Natural killer cell (primary cell): Measurements from ENCODE around the gene CADM2. TPM values are rescaled to one million over a fixed set of nuclear protein-coding genes. Genes with fewer than 3 reads are reported as not detected.

ENCODE experiments used
- ATAC-seq, 3 donors: fragments of 150-1000 bp in 2 of 3; fragments of 200-7000 bp in 1 of 3; cut with Tn5 transposase; 1 replicate in 1 of 3; 2 replicates in 2 of 3; pipeline ENCODE4 v1.10.0; 2021; ENCODE audit warnings: mild to moderate bottlenecking in 2 of 3, moderate library complexity in 2 of 3
- DNase-seq, 2 donors: peaks; one replicate each; pipeline versions ENCODE4 v3.0.0 to v3.0.0-alpha.2; 2013 to 2021; ENCODE audit warnings: mixed read lengths in 1 of 2
- H3K27ac ChIP-seq: one replicate; pipeline ENCODE4 v1.5.1; 2013; ENCODE audit warnings: mild to moderate bottlenecking, low read length
- H3K27me3 ChIP-seq: one replicate; pipeline ENCODE4 v1.6.1; 2013; ENCODE audit warnings: low read length; ENCODE audit not compliant: control insufficient read depth, insufficient read depth
- H3K36me3 ChIP-seq: one replicate; pipeline ENCODE4 v1.6.1; 2013; ENCODE audit warnings: low read length; ENCODE audit not compliant: control insufficient read depth, insufficient read depth
- H3K4me1 ChIP-seq: one replicate; pipeline ENCODE4 v1.6.1; 2013; ENCODE audit warnings: low read length; ENCODE audit not compliant: control insufficient read depth, insufficient read depth
- H3K4me3 ChIP-seq: one replicate; pipeline ENCODE4 v1.5.1; 2013; ENCODE audit warnings: low read length
- H3K9me3 ChIP-seq: one replicate; pipeline ENCODE4 v1.6.1; 2013; ENCODE audit warnings: low read length; ENCODE audit not compliant: control insufficient read depth, insufficient read depth
- H3K27ac Mint-ChIP-seq, 2 donors: one replicate each; pipeline ENCODE4 v1.8.0; 2022; ENCODE audit warnings: mild to moderate bottlenecking in 2 of 2, mixed read lengths in 2 of 2, moderate library complexity in 1 of 2
- H3K27me3 Mint-ChIP-seq, 2 donors: one replicate each; pipeline ENCODE4 v1.8.0; 2022; ENCODE audit warnings: low read depth in 2 of 2, mixed read lengths in 2 of 2
- H3K36me3 Mint-ChIP-seq: one replicate; pipeline ENCODE4 v1.8.0; 2022; ENCODE audit warnings: mixed read lengths
- H3K4me1 Mint-ChIP-seq, 2 donors: one replicate each; pipeline ENCODE4 v1.8.0; 2022; ENCODE audit warnings: mixed read lengths in 2 of 2
- H3K4me3 Mint-ChIP-seq: one replicate; pipeline ENCODE4 v1.8.0; 2022; ENCODE audit warnings: mild to moderate bottlenecking, moderate library complexity, mixed read lengths
- H3K9me3 Mint-ChIP-seq, 2 donors: one replicate each; pipeline ENCODE4 v1.8.0; 2022; ENCODE audit warnings: mixed read lengths in 2 of 2
- WGBS: methylation state at CpG from one replicate; pipeline ENCODE4 v1.1.7; 2013; ENCODE audit warnings: missing lambda C conversion rate; ENCODE audit not compliant: insufficient coverage; 5-methylcytosine and 5-hydroxymethylcytosine counted together
- intact Hi-C: fragments of 100-400 bp; cut with micrococcal nuclease; formaldehyde crosslinking; loops from one replicate; pipeline ENCODE4 v1.14.2; 2022
- total RNA-seq, 4 donors: library from RNA; stranded (reverse); fragments of 120-200 nt in 1 of 4; gene quantifications; one replicate each; pipeline versions ENCODE4 v1.2.3 to v1.2.4, GENCODE V29; 2013 to 2022
- TF ChIP-seq, protein P1 (sequence below): fragments of 200-600 bp; IDR thresholded peaks from one replicate; pipeline ENCODE4 v1.8.0; 2022; ENCODE audit warnings: antibody characterized with exemption

The CADM2 gene
- total RNA-seq, 3 donors from 2014 or later (not counting 1 experiment from before 2014, with no cell fraction given) = 0.07 TPM; not detected in 2

DNA sequence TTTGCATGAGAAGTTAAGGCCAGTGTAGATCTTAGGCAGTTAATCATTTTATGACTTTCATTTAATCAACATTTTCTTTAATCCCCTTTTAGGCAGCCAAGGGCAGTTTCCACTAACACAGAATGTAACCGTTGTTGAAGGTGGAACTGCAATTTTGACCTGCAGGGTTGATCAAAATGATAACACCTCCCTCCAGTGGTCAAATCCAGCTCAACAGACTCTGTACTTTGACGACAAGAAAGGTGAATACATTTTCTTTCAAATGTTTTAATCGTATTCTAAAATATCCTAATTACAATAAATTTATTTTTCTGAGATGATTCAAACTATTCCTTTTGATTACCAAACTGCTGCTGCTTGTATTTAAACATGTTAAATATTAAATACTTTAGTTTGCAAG, 843.2 kb downstream of the CADM2 start:
- Mint-ChIP-seq H3K36me3 (no peaks in the 10 kb centered on the region), H3K9me3 (peaks cover 9 to 14% of the 10 kb centered on the region in 2 donors), H3K4me1 (no peaks in the 10 kb centered on the region), H3K27me3 (no peaks in the 10 kb centered on the region), H3K4me3 (no peak overlapping the region), H3K27ac (no peak overlapping the region)
- Histone ChIP-seq H3K27me3 (no peaks in the 10 kb centered on the region), H3K27ac (no peak overlapping the region), H3K9me3 (peaks cover 15% of the 10 kb centered on the region), H3K4me3 (no peak overlapping the region), H3K36me3 (no peaks in the 10 kb centered on the region), H3K4me1 (no peaks in the 10 kb centered on the region)
- TF ChIP-seq, protein P1, sequence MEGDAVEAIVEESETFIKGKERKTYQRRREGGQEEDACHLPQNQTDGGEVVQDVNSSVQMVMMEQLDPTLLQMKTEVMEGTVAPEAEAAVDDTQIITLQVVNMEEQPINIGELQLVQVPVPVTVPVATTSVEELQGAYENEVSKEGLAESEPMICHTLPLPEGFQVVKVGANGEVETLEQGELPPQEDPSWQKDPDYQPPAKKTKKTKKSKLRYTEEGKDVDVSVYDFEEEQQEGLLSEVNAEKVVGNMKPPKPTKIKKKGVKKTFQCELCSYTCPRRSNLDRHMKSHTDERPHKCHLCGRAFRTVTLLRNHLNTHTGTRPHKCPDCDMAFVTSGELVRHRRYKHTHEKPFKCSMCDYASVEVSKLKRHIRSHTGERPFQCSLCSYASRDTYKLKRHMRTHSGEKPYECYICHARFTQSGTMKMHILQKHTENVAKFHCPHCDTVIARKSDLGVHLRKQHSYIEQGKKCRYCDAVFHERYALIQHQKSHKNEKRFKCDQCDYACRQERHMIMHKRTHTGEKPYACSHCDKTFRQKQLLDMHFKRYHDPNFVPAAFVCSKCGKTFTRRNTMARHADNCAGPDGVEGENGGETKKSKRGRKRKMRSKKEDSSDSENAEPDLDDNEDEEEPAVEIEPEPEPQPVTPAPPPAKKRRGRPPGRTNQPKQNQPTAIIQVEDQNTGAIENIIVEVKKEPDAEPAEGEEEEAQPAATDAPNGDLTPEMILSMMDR = no peak
- 0% methylated on average over 2 of the region's 3 CpGs for WGBS
- ATAC-seq (no peak), DNase-seq (no peak)
- intact Hi-C loops = no loop called here

GRCh38 chr3:85808755-85809154, 850.0 kb downstream of the CADM2 start:
- H3K27ac Mint-ChIP-seq = no peak overlapping the region
- H3K4me3 Mint-ChIP-seq = no peak overlapping the region
- 86% methylated on average over 1 of the region's 1 CpG for WGBS
- H3K36me3 Mint-ChIP-seq = no peaks in the 10 kb centered on the region
- H3K27ac ChIP-seq = no peak overlapping the region
- ATAC-seq (no peak), DNase-seq (no peak)
- H3K9me3 ChIP-seq = peaks cover 4% of the 10 kb centered on the region
- peaks cover 5 to 18% of the 10 kb centered on the region in 2 donors for H3K9me3 Mint-ChIP-seq
- H3K36me3 ChIP-seq = no peaks in the 10 kb centered on the region
- no peaks in the 10 kb centered on the region for H3K4me1 ChIP-seq
- intact Hi-C loops = no loop called here
- no peak overlapping the region for H3K4me3 ChIP-seq
- no peaks in the 10 kb centered on the region for H3K27me3 ChIP-seq
- TF ChIP-seq, protein P1 = no peak
- H3K4me1 Mint-ChIP-seq = no peaks in the 10 kb centered on the region
- H3K27me3 Mint-ChIP-seq = no peaks in the 10 kb centered on the region

DNA sequence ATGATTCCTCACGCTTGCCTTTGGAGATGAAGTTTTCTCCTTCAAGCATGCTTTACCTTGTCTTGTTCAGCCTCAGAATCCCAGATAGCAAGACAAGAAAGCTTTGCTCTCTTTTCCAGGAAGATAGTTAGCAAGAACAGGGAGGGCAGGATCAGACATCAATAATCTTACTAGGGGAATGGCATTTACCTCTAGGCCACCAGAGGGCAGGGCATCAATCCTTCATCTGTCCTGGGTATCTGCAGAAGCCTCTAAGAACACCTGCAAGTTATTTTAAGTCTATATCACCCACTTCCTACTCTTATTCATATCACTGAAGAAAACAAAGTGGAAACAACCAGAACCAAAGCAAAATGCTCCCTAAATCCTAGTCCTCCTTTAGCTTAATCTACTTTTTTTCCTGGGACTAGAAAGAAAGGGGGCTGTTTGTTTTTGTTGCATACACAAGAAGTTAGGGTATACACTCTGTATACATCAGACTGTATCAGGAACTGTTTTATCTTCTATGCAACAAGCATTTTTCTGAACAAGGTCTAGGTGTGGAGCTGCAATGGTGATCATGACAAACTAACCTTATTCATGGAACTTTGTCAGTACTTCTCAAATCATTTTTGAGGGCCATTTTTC, 862.5 kb downstream of the CADM2 start:
- no peak overlapping the region for H3K27ac Mint-ChIP-seq
- DNase-seq (no peak), ATAC-seq (no peak)
- intact Hi-C loops = no loop called here
- WGBS = 92% methylated on average over 1 of the region's 1 CpG
- H3K4me1 ChIP-seq = no peaks in the 10 kb centered on the region
- H3K4me3 ChIP-seq = no peak overlapping the region
- H3K27ac ChIP-seq = no peak overlapping the region
- H3K9me3 Mint-ChIP-seq = peaks cover 5 to 8% of the 10 kb centered on the region in 2 donors
- no peaks in the 10 kb centered on the region for H3K36me3 Mint-ChIP-seq
- no peaks in the 10 kb centered on the region for H3K4me1 Mint-ChIP-seq
- no peaks in the 10 kb centered on the region for H3K9me3 ChIP-seq
- H3K4me3 Mint-ChIP-seq = no peak overlapping the region
- H3K27me3 ChIP-seq = no peaks in the 10 kb centered on the region
- no peaks in the 10 kb centered on the region for H3K27me3 Mint-ChIP-seq
- H3K36me3 ChIP-seq = no peaks in the 10 kb centered on the region
- TF ChIP-seq, protein P1 = no peak
